ENCODE data around the gene RAB5A. TPM values are rescaled to one million over a fixed set of nuclear protein-coding genes. Genes with fewer than 3 reads are reported as not detected.
"Not testable (repeated sequence)": the region's sequence is repeated elsewhere in the genome, so short reads cannot be mapped to it uniquely, and the experiment has no call there.

Gene RAB5A
- polyA plus RNA-seq, 1 donor from 2014 or later, result 29.7 TPM

GRCh38 chr3:19970327-19970726 lies 23.4 kb downstream of the RAB5A start:
- no peak overlapping the region for H3K27ac Mint-ChIP-seq
- H3K9me3 Mint-ChIP-seq, result no peaks in the 10 kb centered on the region
- H3K27me3 Mint-ChIP-seq, result no peaks in the 10 kb centered on the region
- no peak overlapping the region for H3K4me3 Mint-ChIP-seq
- peaks cover 7% of the 10 kb centered on the region for H3K36me3 Mint-ChIP-seq
- peaks cover 11 to 29% (median 20%) of the 10 kb centered on the region in 3 donors for H3K4me1 Mint-ChIP-seq

GRCh38 chr3:19972054-19972453 lies 25.2 kb downstream of the RAB5A start:
- Mint-ChIP-seq H3K36me3 (peaks cover 4% of the 10 kb centered on the region), H3K4me3 (no peak overlapping the region), H3K27me3 (no peaks in the 10 kb centered on the region), H3K27ac (no peak overlapping the region), H3K9me3 (no peaks in the 10 kb centered on the region), H3K4me1 (peaks cover 7 to 23% (median 15%) of the 10 kb centered on the region in 3 donors)

GRCh38 chr3:19988904-19989303 lies 42.0 kb downstream of the RAB5A start:
- not testable (repeated sequence) for H3K4me3 Mint-ChIP-seq, H3K27ac Mint-ChIP-seq, H3K4me1 Mint-ChIP-seq, H3K36me3 Mint-ChIP-seq, H3K27me3 Mint-ChIP-seq, H3K9me3 Mint-ChIP-seq

- Mint-ChIP-seq H3K27me3 (no peaks in the 10 kb centered on the region), H3K4me3 (no peak overlapping the region)
These were observed 47.9 kb downstream of the RAB5A start for GRCh38 chr3:19994796-19995195.

GRCh38 chr3:19997502-19997901 lies 50.6 kb downstream of the RAB5A start:
- Mint-ChIP-seq H3K36me3 (peaks cover 2% of the 10 kb centered on the region), H3K27me3 (no peaks in the 10 kb centered on the region), H3K4me3 (no peak overlapping the region), H3K9me3 (peaks cover 2 to 6% (median 2%) of the 10 kb centered on the region in 3 donors), H3K27ac (no peak overlapping the region), H3K4me1 (no peaks in the 10 kb centered on the region)

More at GRCh38 chr3:19994796-19995195, 47.9 kb downstream of the RAB5A start:
- peaks cover 2 to 6% (median 2%) of the 10 kb centered on the region in 3 donors for H3K9me3 Mint-ChIP-seq
- peaks cover 0 to 2% (median 0%) of the 10 kb centered on the region in 3 donors for H3K4me1 Mint-ChIP-seq
- H3K27ac Mint-ChIP-seq, result no peak overlapping the region
- peaks cover 2% of the 10 kb centered on the region for H3K36me3 Mint-ChIP-seq

- Mint-ChIP-seq H3K36me3 (no peaks in the 10 kb centered on the region), H3K27ac (no peak overlapping the region), H3K4me3 (no peak overlapping the region), H3K4me1 (no peaks in the 10 kb centered on the region), H3K9me3 (peaks cover 0 to 6% (median 2%) of the 10 kb centered on the region in 3 donors), H3K27me3 (no peaks in the 10 kb centered on the region)
These were observed 55.0 kb downstream of the RAB5A start for GRCh38 chr3:20001932-20002331.

GRCh38 chr3:20007960-20008359 lies 61.1 kb downstream of the RAB5A start:
- Mint-ChIP-seq H3K9me3 (no peaks in the 10 kb centered on the region), H3K36me3 (no peaks in the 10 kb centered on the region), H3K27me3 (no peaks in the 10 kb centered on the region), H3K4me1 (no peaks in the 10 kb centered on the region), H3K27ac (no peak overlapping the region), H3K4me3 (no peak overlapping the region)

- no peaks in the 10 kb centered on the region for H3K9me3 Mint-ChIP-seq
- no peak overlapping the region for H3K27ac Mint-ChIP-seq
- H3K4me3 Mint-ChIP-seq, result no peak overlapping the region
- H3K4me1 Mint-ChIP-seq, result no peaks in the 10 kb centered on the region
- no peaks in the 10 kb centered on the region for H3K36me3 Mint-ChIP-seq
- H3K27me3 Mint-ChIP-seq, result no peaks in the 10 kb centered on the region
These were observed 61.7 kb downstream of the RAB5A start for GRCh38 chr3:20008646-20009045.

GRCh38 chr3:20012164-20012563 lies 65.3 kb downstream of the RAB5A start, which contains the start of gene PP2D1:
Gene PP2D1, minus strand, starts transcription at chr3:20012264. Its CDS starts 192 bp downstream, at chr3:20012072.
- Mint-ChIP-seq H3K36me3 (no peaks in the 10 kb centered on the region), H3K27ac (no peak within 1 kb of the TSS), H3K4me3 (no peak within 1 kb of the TSS), H3K9me3 (no peaks in the 10 kb centered on the region), H3K27me3 (no peaks in the 10 kb centered on the region), H3K4me1 (no peaks in the 10 kb centered on the region)

GRCh38 chr3:20013396-20013795 lies 66.5 kb downstream of the RAB5A start:
- H3K4me3 Mint-ChIP-seq, result no peak overlapping the region
- no peak overlapping the region for H3K27ac Mint-ChIP-seq
- no peaks in the 10 kb centered on the region for H3K9me3 Mint-ChIP-seq
- H3K4me1 Mint-ChIP-seq, result no peaks in the 10 kb centered on the region
- no peaks in the 10 kb centered on the region for H3K36me3 Mint-ChIP-seq
- H3K27me3 Mint-ChIP-seq, result no peaks in the 10 kb centered on the region

GRCh38 chr3:20015525-20015924 lies 68.6 kb downstream of the RAB5A start:
- Mint-ChIP-seq H3K4me3 (no peak overlapping the region), H3K27me3 (no peaks in the 10 kb centered on the region), H3K27ac (no peak overlapping the region), H3K4me1 (no peaks in the 10 kb centered on the region), H3K9me3 (no peaks in the 10 kb centered on the region), H3K36me3 (no peaks in the 10 kb centered on the region)

- H3K4me1 Mint-ChIP-seq, H3K9me3 Mint-ChIP-seq, H3K36me3 Mint-ChIP-seq, H3K27me3 Mint-ChIP-seq, H3K4me3 Mint-ChIP-seq: not testable (repeated sequence)
- peak overlapping the region in 1 of 3 donors; percentile 16 for H3K27ac Mint-ChIP-seq
These were observed 69.2 kb downstream of the RAB5A start for GRCh38 chr3:20016076-20016475.

- Mint-ChIP-seq H3K4me3 (no peak overlapping the region), H3K9me3 (no peaks in the 10 kb centered on the region), H3K36me3 (no peaks in the 10 kb centered on the region), H3K27me3 (peaks cover 2% of the 10 kb centered on the region), H3K27ac (peak overlapping the region in 2 of 3 donors; percentile 1 to 66), H3K4me1 (peaks cover 6 to 15% (median 8%) of the 10 kb centered on the region in 3 donors)
These were observed 76.2 kb downstream of the RAB5A start for GRCh38 chr3:20022954-20023622.

GRCh38 chr3:20023623-20024405 lies 76.9 kb downstream of the RAB5A start:
- Mint-ChIP-seq H3K27ac (peak overlapping the region in 2 of 3 donors; percentile 1 to 66), H3K27me3 (peaks cover 2% of the 10 kb centered on the region), H3K36me3 (no peaks in the 10 kb centered on the region), H3K4me3 (peak overlapping the region in 1 of 4 donors; percentile 56), H3K4me1 (peaks cover 6 to 15% (median 8%) of the 10 kb centered on the region in 3 donors), H3K9me3 (no peaks in the 10 kb centered on the region)

- H3K27ac Mint-ChIP-seq, result no peak overlapping the region
- H3K9me3 Mint-ChIP-seq, result no peaks in the 10 kb centered on the region
- H3K36me3 Mint-ChIP-seq, result no peaks in the 10 kb centered on the region
- peaks cover 6 to 15% (median 8%) of the 10 kb centered on the region in 3 donors for H3K4me1 Mint-ChIP-seq
- no peak overlapping the region for H3K4me3 Mint-ChIP-seq
- peaks cover 2% of the 10 kb centered on the region for H3K27me3 Mint-ChIP-seq
These were observed 80.2 kb downstream of the RAB5A start for GRCh38 chr3:20027136-20027535.

All from IgD-negative memory B cell (primary cell).